ENCODE measurements around the gene HDGFL1.

GRCh38 chr6:22593895-22594294 is 24.5 kb downstream of the HDGFL1 start:
- no peak for TF ChIP-seq EZH2 (IDR thresholded peaks at IDR 0.05; ENCODE audit: low read depth, unreplicated experiment)
- TF ChIP-seq CTCF (conservative IDR thresholded peaks at IDR 0.05; ENCODE audit: low read depth in 2 of 2): no peak
- no peak for TF ChIP-seq REST (IDR thresholded peaks at IDR 0.05; ENCODE audit: unreplicated experiment)
- TF ChIP-seq EZH2phosphoT487 (IDR thresholded peaks at IDR 0.05; ENCODE audit: unreplicated experiment): no peak
- TF ChIP-seq POLR2AphosphoS5 (IDR thresholded peaks at IDR 0.05; ENCODE audit: low read depth): no peak
- TF ChIP-seq ETS1 (IDR thresholded peaks at IDR 0.05): no peak
- TF ChIP-seq JUNB (IDR thresholded peaks at IDR 0.05; ENCODE audit: unreplicated experiment): no peak
- TF ChIP-seq ZNF331 (CRISPR knock-in tag; IDR thresholded peaks at IDR 0.05; ENCODE audit: low read depth): no peak
- TF ChIP-seq CREB1 (CRISPR knock-in tag; IDR thresholded peaks at IDR 0.05; ENCODE audit: low read depth): no peak
- no peak for TF ChIP-seq NANOG (IDR thresholded peaks at IDR 0.05; ENCODE audit: borderline replicate concordance)
- TF ChIP-seq STAT1 (IDR thresholded peaks at IDR 0.05; ENCODE audit: unreplicated experiment): no peak
- no peak for TF ChIP-seq ZNF462 (CRISPR knock-in tag; IDR thresholded peaks at IDR 0.05)
